ENCODE measurements around the gene HIF1A. TPM values are rescaled to one million over a fixed set of nuclear protein-coding genes. Genes with fewer than 3 reads are reported as not detected.

The HIF1A gene
- total and polyA plus RNA-seq, 2 donors from 2014 or later, result 57.8 to 358 TPM

GRCh38 chr14:61699027-61699426 is 3.7 kb downstream of the HIF1A start:
- DNase-seq, result no peak
- no peak for FAIRE-seq
- Histone ChIP-seq H3K27ac (ENCODE audit: low read depth in 2 of 2, low read length in 2 of 2) (peak overlapping the region in 1 of 2 donors; percentile 100), H3K4me3 (ENCODE audit: low read length in 3 of 3) (peak overlapping the region in 2 of 3 donors; percentile 94 to 96), H3K27me3 (ENCODE audit: control insufficient read depth, insufficient read depth, low read length) (no peaks in the 10 kb centered on the region), H3K9ac (ENCODE audit: low read length in 3 of 3) (peak overlapping the region in 1 of 3 donors; percentile 86), H3K4me1 (ENCODE audit: control insufficient read depth in 2 of 3, insufficient read depth in 2 of 3, low read depth in 1 of 3, low read length in 3 of 3) (peaks cover 0 to 6% (median 2%) of the 10 kb centered on the region in 3 donors), H3K9me3 (ENCODE audit: control insufficient read depth in 2 of 3, insufficient read depth in 1 of 3, low read length in 3 of 3) (no peaks in the 10 kb centered on the region), H3K36me3 (ENCODE audit: control insufficient read depth in 2 of 3, insufficient read depth in 3 of 3, low read length in 3 of 3) (no peaks in the 10 kb centered on the region)
- intact Hi-C loops (cut with DNase I), result no loop called here
- TF ChIP-seq, protein P1, sequence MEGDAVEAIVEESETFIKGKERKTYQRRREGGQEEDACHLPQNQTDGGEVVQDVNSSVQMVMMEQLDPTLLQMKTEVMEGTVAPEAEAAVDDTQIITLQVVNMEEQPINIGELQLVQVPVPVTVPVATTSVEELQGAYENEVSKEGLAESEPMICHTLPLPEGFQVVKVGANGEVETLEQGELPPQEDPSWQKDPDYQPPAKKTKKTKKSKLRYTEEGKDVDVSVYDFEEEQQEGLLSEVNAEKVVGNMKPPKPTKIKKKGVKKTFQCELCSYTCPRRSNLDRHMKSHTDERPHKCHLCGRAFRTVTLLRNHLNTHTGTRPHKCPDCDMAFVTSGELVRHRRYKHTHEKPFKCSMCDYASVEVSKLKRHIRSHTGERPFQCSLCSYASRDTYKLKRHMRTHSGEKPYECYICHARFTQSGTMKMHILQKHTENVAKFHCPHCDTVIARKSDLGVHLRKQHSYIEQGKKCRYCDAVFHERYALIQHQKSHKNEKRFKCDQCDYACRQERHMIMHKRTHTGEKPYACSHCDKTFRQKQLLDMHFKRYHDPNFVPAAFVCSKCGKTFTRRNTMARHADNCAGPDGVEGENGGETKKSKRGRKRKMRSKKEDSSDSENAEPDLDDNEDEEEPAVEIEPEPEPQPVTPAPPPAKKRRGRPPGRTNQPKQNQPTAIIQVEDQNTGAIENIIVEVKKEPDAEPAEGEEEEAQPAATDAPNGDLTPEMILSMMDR (IDR thresholded peaks at IDR 0.05; ENCODE audit: borderline replicate concordance, extremely low read depth, insufficient read depth), result no peak

- no peak for FAIRE-seq
Measured at GRCh38 chr14:61700104-61700886, 5.0 kb downstream of the HIF1A start.

DNA sequence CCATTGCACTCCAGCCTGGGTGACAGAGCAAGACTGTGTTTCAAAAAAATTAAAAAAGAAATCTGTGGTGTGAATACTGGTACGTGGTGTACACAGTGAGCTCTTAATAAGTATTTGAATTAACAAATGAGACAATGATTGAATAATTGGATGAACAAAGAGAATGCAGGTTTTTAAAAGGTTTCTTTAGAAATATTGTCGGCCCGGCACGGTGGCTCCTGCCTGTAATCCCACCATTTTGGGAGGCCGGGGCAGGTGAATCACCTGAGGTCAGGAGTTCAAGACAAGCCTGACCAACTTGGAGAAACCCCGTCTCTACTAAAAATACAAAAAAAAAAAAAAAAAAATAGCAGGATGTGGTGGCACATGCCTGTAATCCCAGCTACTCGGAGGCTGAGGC is 6.6 kb downstream of the HIF1A start:
- Histone ChIP-seq H3K4me3 (ENCODE audit: low read length in 3 of 3) (no peak overlapping the region), H3K36me3 (ENCODE audit: control insufficient read depth in 2 of 3, insufficient read depth in 3 of 3, low read length in 3 of 3) (no peaks in the 10 kb centered on the region), H3K9ac (ENCODE audit: low read length in 3 of 3) (no peak overlapping the region), H3K27ac (ENCODE audit: low read depth in 2 of 2, low read length in 2 of 2) (no peak overlapping the region), H3K27me3 (ENCODE audit: control insufficient read depth, insufficient read depth, low read length) (no peaks in the 10 kb centered on the region), H3K4me1 (ENCODE audit: control insufficient read depth in 2 of 3, insufficient read depth in 2 of 3, low read depth in 1 of 3, low read length in 3 of 3) (peaks cover 2 to 6% (median 6%) of the 10 kb centered on the region in 3 donors), H3K9me3 (ENCODE audit: control insufficient read depth in 2 of 3, insufficient read depth in 1 of 3, low read length in 3 of 3) (no peaks in the 10 kb centered on the region)
- TF ChIP-seq, protein P1 (IDR thresholded peaks at IDR 0.05; ENCODE audit: borderline replicate concordance, extremely low read depth, insufficient read depth), result no peak
- DNase-seq, result no peak
- intact Hi-C loops (cut with DNase I), result no loop called here
- no peak for FAIRE-seq

More at GRCh38 chr14:61700104-61700886, 5.0 kb downstream of the HIF1A start:
- Histone ChIP-seq H3K9ac (ENCODE audit: low read length in 3 of 3) (no peak overlapping the region), H3K4me3 (ENCODE audit: low read length in 3 of 3) (peak overlapping the region in 2 of 3 donors; percentile 26 to 47), H3K27me3 (ENCODE audit: control insufficient read depth, insufficient read depth, low read length) (no peaks in the 10 kb centered on the region), H3K36me3 (ENCODE audit: control insufficient read depth in 2 of 3, insufficient read depth in 3 of 3, low read length in 3 of 3) (no peaks in the 10 kb centered on the region), H3K9me3 (ENCODE audit: control insufficient read depth in 2 of 3, insufficient read depth in 1 of 3, low read length in 3 of 3) (no peaks in the 10 kb centered on the region), H3K27ac (ENCODE audit: low read depth in 2 of 2, low read length in 2 of 2) (peak overlapping the region; percentile 14 to 52), H3K4me1 (ENCODE audit: control insufficient read depth in 2 of 3, insufficient read depth in 2 of 3, low read depth in 1 of 3, low read length in 3 of 3) (peaks cover 2 to 6% (median 6%) of the 10 kb centered on the region in 3 donors)
- TF ChIP-seq, protein P1 (IDR thresholded peaks at IDR 0.05; ENCODE audit: borderline replicate concordance, extremely low read depth, insufficient read depth), result no peak
- intact Hi-C loops (cut with DNase I), result no loop called here
- no peak for DNase-seq

Data from kidney (tissue), 14 donors.